Tibial nerve (tissue), 4 donors: ENCODE results near the gene DMRTA2. TPM values are rescaled to one million over a fixed set of nuclear protein-coding genes. Genes with fewer than 3 reads are reported as not detected.

ENCODE experiments used
- DNase-seq, 2 donors: peaks; one replicate each; pipeline ENCODE4 v3.0.0-alpha.2; 2019; ENCODE audit warnings: low spot score in 2 of 2
- H3K27ac ChIP-seq, 4 donors: fragments of 200-600 bp; sonication (generic) in 3 of 4; one replicate each; pipeline ENCODE4 v1.5.1; 2017 to 2019; ENCODE audit warnings: mild to moderate bottlenecking in 1 of 4
- H3K27me3 ChIP-seq, 2 donors: fragments of 200-600 bp; sonication (generic) in 1 of 2; one replicate each; pipeline versions ENCODE4 v1.5.1 to v1.6.0; 2017 to 2019
- H3K36me3 ChIP-seq, 3 donors: fragments of 200-600 bp; sonication (generic); one replicate each; pipeline ENCODE4 v1.5.1; 2018 to 2019
- H3K4me1 ChIP-seq, 4 donors: fragments of 200-600 bp; sonication (generic) in 3 of 4; one replicate each; pipeline ENCODE4 v1.5.1; 2017 to 2019
- H3K4me3 ChIP-seq, 4 donors: fragments of 200-600 bp; sonication (generic) in 3 of 4; one replicate each; pipeline ENCODE4 v1.5.1; 2017 to 2019; ENCODE audit warnings: mild to moderate bottlenecking in 1 of 4, moderate library complexity in 1 of 4
- H3K9me3 ChIP-seq, 4 donors: fragments of 200-600 bp; sonication (generic) in 3 of 4; one replicate each; pipeline ENCODE4 v1.5.1; 2017 to 2019
- CTCF ChIP-seq, 5 experiments: fragments of 200-600 bp in 3 of 5; fragments of 450-650 bp in 2 of 5; sonication (generic) in 3 of 5; IDR thresholded peaks; one replicate each; pipeline ENCODE4 v1.5.1; 2016 to 2019; ENCODE audit warnings: antibody characterized with exemption in 5 of 5, mild to moderate bottlenecking in 3 of 5, moderate library complexity in 2 of 5
- EP300 ChIP-seq, 2 donors: sonication (generic); formaldehyde crosslinking; IDR thresholded peaks; one replicate each; pipeline ENCODE4 v1.6.1; 2017; ENCODE audit warnings: antibody characterized with exemption in 2 of 2, mild to moderate bottlenecking in 1 of 2
- POLR2A ChIP-seq, 2 donors: fragments of 450-650 bp; IDR thresholded peaks; one replicate each; pipeline ENCODE4 v1.6.1; 2017; ENCODE audit warnings: antibody characterized with exemption in 2 of 2, mild to moderate bottlenecking in 2 of 2, moderate library complexity in 2 of 2
- WGBS, 2 donors: methylation state at CpG; one replicate each; pipeline ENCODE4 v1.1.5; 2018; 5-methylcytosine and 5-hydroxymethylcytosine counted together
- total RNA-seq, 4 donors: library from RNA; depleted of rRNA; stranded (reverse); fragments of >200 nt; gene quantifications; one replicate each; pipeline ENCODE4 v1.1.0, GENCODE V29; 2016

DMRTA2 gene
- total RNA-seq, 4 donors from 2014 or later: not detected

- no peak for DNase-seq
- no peak for TF ChIP-seq POLR2A (IDR thresholded peaks at IDR 0.05)
- no peak for TF ChIP-seq CTCF (IDR thresholded peaks at IDR 0.05)
- Histone ChIP-seq H3K4me1 (peaks cover 0 to 7% (median 0%) of the 10 kb centered on the region in 4 donors), H3K27me3 (peaks cover 0 to 7% of the 10 kb centered on the region in 2 donors), H3K4me3 (no peak overlapping the region), H3K36me3 (no peaks in the 10 kb centered on the region), H3K27ac (no peak overlapping the region), H3K9me3 (peaks cover 0 to 5% (median 0%) of the 10 kb centered on the region in 4 donors)
- WGBS, 2 donors: 60 to 68% methylated on average over 7 of the region's 7 CpGs
These were observed 53.4 kb downstream of the DMRTA2 start for GRCh38 chr1:50369830-50370229.

- no peak overlapping the region for H3K4me3 ChIP-seq
- H3K27ac ChIP-seq: no peak overlapping the region
- H3K27me3 ChIP-seq: peaks cover 0 to 7% of the 10 kb centered on the region in 2 donors
- peaks cover 0 to under 1% (median 0%) of the 10 kb centered on the region in 4 donors for H3K9me3 ChIP-seq
- TF ChIP-seq CTCF (IDR thresholded peaks at IDR 0.05) (no peak), POLR2A (IDR thresholded peaks at IDR 0.05) (no peak), EP300 (IDR thresholded peaks at IDR 0.05) (no peak)
- no peak for DNase-seq
- peaks cover 0 to 7% (median 0%) of the 10 kb centered on the region in 4 donors for H3K4me1 ChIP-seq
- no peaks in the 10 kb centered on the region for H3K36me3 ChIP-seq
- WGBS, 2 donors: 65 to 81% methylated on average over 5 of the region's 5 CpGs
These were observed 54.1 kb downstream of the DMRTA2 start for GRCh38 chr1:50369008-50369634.

- Histone ChIP-seq H3K36me3 (no peaks in the 10 kb centered on the region), H3K9me3 (peaks cover 0 to 3% (median 0%) of the 10 kb centered on the region in 4 donors), H3K4me1 (peaks cover 0 to 7% (median 0%) of the 10 kb centered on the region in 4 donors), H3K4me3 (no peak overlapping the region), H3K27me3 (peaks cover 0 to 7% of the 10 kb centered on the region in 2 donors), H3K27ac (no peak overlapping the region)
- peak in 1 of 2 donors; percentile 42 for DNase-seq
- WGBS, 2 donors: 16 to 22% methylated on average over 29 to 31 of the region's 31 CpGs
- TF ChIP-seq EP300 (IDR thresholded peaks at IDR 0.05) (no peak), CTCF (IDR thresholded peaks at IDR 0.05) (peak; percentile 44 to 72 (median 71))
These were observed 54.9 kb downstream of the DMRTA2 start for GRCh38 chr1:50368179-50369007.
